H1 (cell line): ENCODE data around the gene LRP11. TPM values are rescaled to one million over a fixed set of nuclear protein-coding genes. Genes with fewer than 3 reads are reported as not detected.

Experiments used
- GTF2F1 ChIP-seq: IDR thresholded peaks from 2 replicates; pipeline ENCODE4 v1.6.1; 2012; ENCODE audit warnings: low read depth, low read length, improper control_type of control experiment, borderline replicate concordance
- polyA plus RNA-seq, 7 experiments: library from polyadenylated mRNA; depleted of rRNA in 3 of 7; stranded (reverse) in 5 of 7; unstranded in 2 of 7; fragments of >200 nt in 5 of 7; fragments of 200-250 nt in 2 of 7; gene quantifications; 1 replicate in 5 of 7; 2 replicates in 1 of 7; 4 replicates in 1 of 7; pipeline versions ENCODE4 v1.2.1 to v1.2.3, GENCODE V29; 2011 to 2013; ENCODE audit warnings: missing spikeins in 2 of 7, mixed read lengths in 2 of 7
- total RNA-seq: library from RNA; stranded (reverse); fragmentation: NEBNext Ultra II Directional; extraction: Animal tissue kit (Norgen Biotek cat#: 25700); gene quantifications from 2 replicates; pipeline ENCODE4 v1.2.1, GENCODE V29; 2021

Gene LRP11
- total and polyA plus RNA-seq, 2 of the 8 experiments (the other 6 are each of a cell fraction or from before 2014, with no cell fraction given) = 11.0 to 20.0 TPM

GRCh38 chr6:149843051-149843633, 21.0 kb downstream of the LRP11 start (continued):
- TF ChIP-seq GTF2F1 = no peak
